MM.1S (cell line): ENCODE data around the gene TCERG1L.
"Not testable (repeated sequence)": the region's sequence is repeated elsewhere in the genome, so short reads cannot be mapped to it uniquely, and the experiment has no call there.

Source experiments
- DNase-seq: peaks from one replicate; pipeline ENCODE4 v3.0.0-alpha.2; 2015
- H2AFZ ChIP-seq: fragments of 300-600 bp; sonication (generic); 2 replicates; pipeline ENCODE4 v1.6.0; 2016; ENCODE audit warnings: antibody characterized with exemption, low read length
- H3F3A ChIP-seq: fragments of 300-600 bp; sonication (generic); 2 replicates; pipeline ENCODE4 v1.6.1; 2016; ENCODE audit warnings: mild to moderate bottlenecking, antibody characterized with exemption, low read length, moderate library complexity, mixed read lengths; ENCODE audit not compliant: insufficient read depth
- H3K27ac ChIP-seq: fragments of 300-600 bp; sonication (generic); 2 replicates; pipeline ENCODE4 v1.5.1; 2016; ENCODE audit warnings: mild to moderate bottlenecking, low read length
- H3K27me3 ChIP-seq: fragments of 300-600 bp; sonication (generic); replicated peaks from 2 replicates; pipeline ENCODE4 v1.6.0; 2016; ENCODE audit warnings: low read length; ENCODE audit not compliant: insufficient read depth
- H3K36me3 ChIP-seq: fragments of 300-600 bp; sonication (generic); replicated peaks from 2 replicates; pipeline ENCODE4 v1.6.1; 2016; ENCODE audit warnings: mild to moderate bottlenecking, low read length, mixed read lengths; ENCODE audit not compliant: insufficient read depth
- H3K4me1 ChIP-seq: fragments of 300-600 bp; sonication (generic); 2 replicates; pipeline ENCODE4 v1.6.1; 2016; ENCODE audit warnings: low read length, mixed read lengths
- H3K4me2 ChIP-seq: fragments of 300-600 bp; sonication (generic); 2 replicates; pipeline ENCODE4 v1.6.0; 2016; ENCODE audit warnings: low read depth, low read length
- H3K4me3 ChIP-seq: fragments of 300-600 bp; sonication (generic); 2 replicates; pipeline ENCODE4 v1.5.1; 2016; ENCODE audit warnings: low read length, mixed read lengths
- H3K79me2 ChIP-seq: fragments of 300-600 bp; sonication (generic); 2 replicates; pipeline ENCODE4 v1.6.1; 2016; ENCODE audit warnings: mixed run types, low read length, mixed read lengths
- H3K9ac ChIP-seq: fragments of 300-600 bp; sonication (generic); 2 replicates; pipeline ENCODE4 v1.6.1; 2016; ENCODE audit warnings: low read length, mixed read lengths
- H3K9me2 ChIP-seq: fragments of 300-600 bp; sonication (generic); replicated peaks from 2 replicates; pipeline ENCODE4 v1.6.1; 2016; ENCODE audit warnings: mild to moderate bottlenecking, low read length, mixed read lengths; ENCODE audit not compliant: insufficient read depth
- H3K9me3 ChIP-seq: fragments of 300-600 bp; sonication (generic); replicated peaks from 2 replicates; pipeline ENCODE4 v1.6.1; 2016; ENCODE audit warnings: mild to moderate bottlenecking, low read length, mixed read lengths; ENCODE audit not compliant: insufficient read depth
- H4K20me1 ChIP-seq: fragments of 300-600 bp; sonication (generic); 2 replicates; pipeline ENCODE4 v1.6.1; 2016; ENCODE audit warnings: mild to moderate bottlenecking, low read length, moderate library complexity, mixed read lengths; ENCODE audit not compliant: insufficient read depth
- EZH2 ChIP-seq: fragments of 300-600 bp; sonication (generic); optimal IDR thresholded peaks from 2 replicates; pipeline ENCODE3; 2017; ENCODE audit warnings: low read depth, mild to moderate bottlenecking, antibody characterized with exemption, low read length, mixed read lengths
- EZH2phosphoT487 ChIP-seq: fragments of 300-600 bp; sonication (generic); IDR thresholded peaks from 2 replicates; pipeline ENCODE4 v1.6.1; 2018; ENCODE audit warnings: antibody characterized with exemption, low read length
- TF ChIP-seq, protein P1 (sequence below): fragments of 300-600 bp; sonication (generic); IDR thresholded peaks from 2 replicates; pipeline ENCODE4 v1.5.1; 2016; ENCODE audit warnings: antibody characterized with exemption, low read length, mixed read lengths

Gene TCERG1L

DNA sequence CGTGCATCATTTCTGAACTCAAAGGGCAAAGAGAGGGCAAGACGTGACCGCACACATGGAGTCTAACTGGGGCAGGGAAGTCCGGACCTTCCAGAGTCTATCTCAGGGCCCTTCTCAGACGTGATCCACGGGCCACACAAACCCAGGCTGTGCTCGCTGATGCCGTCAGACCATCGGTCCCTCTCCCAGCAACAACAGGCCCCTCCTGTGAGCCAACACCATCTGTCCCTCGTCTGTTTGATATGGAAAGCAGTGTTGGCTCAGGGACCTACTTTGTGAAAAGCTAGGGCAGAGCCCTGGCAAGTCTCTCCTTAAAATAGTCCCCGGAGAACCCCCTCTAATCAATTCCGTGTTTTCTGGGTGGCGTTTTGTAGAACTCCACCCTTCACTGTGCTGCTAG is 208.8 kb downstream of the TCERG1L start:
- Histone ChIP-seq H3K4me1 (no peaks in the 10 kb centered on the region), H3K27ac (no peak overlapping the region), H3F3A (no peaks in the 10 kb centered on the region)

DNA sequence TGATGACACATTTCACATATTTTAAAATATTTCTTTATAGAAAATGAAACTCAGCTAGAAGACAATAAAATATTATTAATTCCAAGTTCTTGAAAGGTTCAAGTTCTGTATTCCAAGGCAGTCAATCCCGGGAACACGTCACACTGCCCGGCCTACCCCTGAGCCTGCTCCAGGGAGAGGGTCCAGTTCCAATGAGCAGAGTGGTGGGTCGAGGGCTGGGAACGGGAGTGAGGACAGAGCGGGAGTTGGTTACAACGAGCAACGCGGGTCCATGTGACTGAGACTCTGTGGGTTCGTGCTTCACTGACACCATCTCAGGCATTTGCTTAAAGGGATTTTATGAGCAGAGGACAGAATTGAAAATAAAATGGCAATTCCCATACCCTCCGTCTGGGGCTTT is 209.4 kb downstream of the TCERG1L start:
- no peak overlapping the region for H3K9ac ChIP-seq
- TF ChIP-seq, protein P1, sequence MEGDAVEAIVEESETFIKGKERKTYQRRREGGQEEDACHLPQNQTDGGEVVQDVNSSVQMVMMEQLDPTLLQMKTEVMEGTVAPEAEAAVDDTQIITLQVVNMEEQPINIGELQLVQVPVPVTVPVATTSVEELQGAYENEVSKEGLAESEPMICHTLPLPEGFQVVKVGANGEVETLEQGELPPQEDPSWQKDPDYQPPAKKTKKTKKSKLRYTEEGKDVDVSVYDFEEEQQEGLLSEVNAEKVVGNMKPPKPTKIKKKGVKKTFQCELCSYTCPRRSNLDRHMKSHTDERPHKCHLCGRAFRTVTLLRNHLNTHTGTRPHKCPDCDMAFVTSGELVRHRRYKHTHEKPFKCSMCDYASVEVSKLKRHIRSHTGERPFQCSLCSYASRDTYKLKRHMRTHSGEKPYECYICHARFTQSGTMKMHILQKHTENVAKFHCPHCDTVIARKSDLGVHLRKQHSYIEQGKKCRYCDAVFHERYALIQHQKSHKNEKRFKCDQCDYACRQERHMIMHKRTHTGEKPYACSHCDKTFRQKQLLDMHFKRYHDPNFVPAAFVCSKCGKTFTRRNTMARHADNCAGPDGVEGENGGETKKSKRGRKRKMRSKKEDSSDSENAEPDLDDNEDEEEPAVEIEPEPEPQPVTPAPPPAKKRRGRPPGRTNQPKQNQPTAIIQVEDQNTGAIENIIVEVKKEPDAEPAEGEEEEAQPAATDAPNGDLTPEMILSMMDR: no peak
- TF ChIP-seq EZH2 (no peak), EZH2phosphoT487 (no peak)
- H3K27me3 ChIP-seq: no peaks in the 10 kb centered on the region
- H3K9me2 ChIP-seq: no peaks in the 10 kb centered on the region
- H3K27ac ChIP-seq: no peak overlapping the region
- H3K79me2 ChIP-seq: no peaks in the 10 kb centered on the region
- no peaks in the 10 kb centered on the region for H3F3A ChIP-seq
- no peaks in the 10 kb centered on the region for H4K20me1 ChIP-seq
- no peaks in the 10 kb centered on the region for H3K36me3 ChIP-seq
- no peak overlapping the region for H2AFZ ChIP-seq
- H3K4me1 ChIP-seq: no peaks in the 10 kb centered on the region
- no peaks in the 10 kb centered on the region for H3K9me3 ChIP-seq
- H3K4me2 ChIP-seq: no peak overlapping the region
- no peak overlapping the region for H3K4me3 ChIP-seq
- DNase-seq: no peak

More for the DNA sequence above, 208.8 kb downstream of the TCERG1L start:
- H3K9ac ChIP-seq: no peak overlapping the region
- no peaks in the 10 kb centered on the region for H3K9me2 ChIP-seq
- TF ChIP-seq, protein P1: no peak
- TF ChIP-seq EZH2 (no peak), EZH2phosphoT487 (no peak)
- no peaks in the 10 kb centered on the region for H4K20me1 ChIP-seq
- no peaks in the 10 kb centered on the region for H3K27me3 ChIP-seq
- H3K4me2 ChIP-seq: no peak overlapping the region
- H3K36me3 ChIP-seq: no peaks in the 10 kb centered on the region
- no peaks in the 10 kb centered on the region for H3K9me3 ChIP-seq
- H3K4me3 ChIP-seq: no peak overlapping the region
- H3K79me2 ChIP-seq: no peaks in the 10 kb centered on the region
- no peak overlapping the region for H2AFZ ChIP-seq
- no peak for DNase-seq

DNA sequence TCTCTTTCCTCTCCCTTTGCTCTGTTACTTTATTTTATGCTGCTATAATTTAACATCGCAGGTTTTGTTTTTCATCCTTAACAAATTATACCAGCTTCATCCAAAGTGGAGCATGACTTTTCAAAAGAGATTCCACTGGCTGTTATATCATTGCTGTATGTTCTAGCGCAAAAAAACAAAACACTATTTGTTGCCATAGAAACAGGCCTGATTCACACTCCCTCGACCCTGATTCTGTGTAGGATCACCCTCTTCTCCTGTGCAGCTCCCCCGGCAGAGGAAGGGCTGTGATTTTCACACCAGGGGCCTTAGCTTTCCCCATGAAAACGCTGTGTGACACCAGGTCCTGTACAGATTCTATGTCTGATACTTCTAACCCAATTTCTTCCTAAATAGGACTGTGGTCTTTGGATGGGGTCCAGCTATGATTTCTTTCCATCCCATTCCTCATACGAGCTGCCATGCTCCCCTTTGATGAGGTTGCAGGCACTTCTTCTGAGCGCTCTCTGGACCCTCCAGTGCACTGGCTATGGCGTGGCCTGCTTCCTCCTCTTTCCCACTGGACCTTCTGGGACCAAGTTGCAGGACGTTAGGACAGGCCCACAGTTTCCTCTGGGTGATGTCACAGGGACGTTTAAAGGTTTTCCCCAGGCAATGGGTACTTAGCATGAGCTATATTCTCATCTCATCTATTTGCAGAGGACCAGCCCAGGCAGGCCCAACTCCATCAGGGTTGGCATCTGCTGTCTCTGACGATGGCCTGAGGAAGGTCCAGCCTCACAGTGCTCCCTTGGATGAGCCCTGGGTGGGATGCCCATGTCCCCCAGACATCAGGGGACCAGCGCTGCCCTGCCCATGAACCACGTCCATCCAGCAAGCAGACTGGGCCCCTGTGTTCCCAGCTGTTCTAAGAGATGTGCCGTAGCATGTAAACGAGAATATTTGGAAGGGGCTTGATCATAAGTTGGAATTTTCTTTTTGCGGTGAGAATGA is 210.8 kb downstream of the TCERG1L start:
- H3K9me3 ChIP-seq, H4K20me1 ChIP-seq, H2AFZ ChIP-seq, H3K9me2 ChIP-seq, DNase-seq, H3K4me2 ChIP-seq, H3K4me1 ChIP-seq, H3K9ac ChIP-seq, H3K36me3 ChIP-seq, H3F3A ChIP-seq, H3K79me2 ChIP-seq, H3K4me3 ChIP-seq, H3K27me3 ChIP-seq, H3K27ac ChIP-seq: not testable (repeated sequence)
